HepG2 (cell line): ENCODE data around the gene CDH13. TPM values are rescaled to one million over a fixed set of nuclear protein-coding genes. Genes with fewer than 3 reads are reported as not detected.

Source experiments
- ATAC-seq: fragments of 200-7000 bp; cut with Tn5 transposase; 3 replicates; pipeline ENCODE4 v1.9.1; 2020; ENCODE audit warnings: mild to moderate bottlenecking, moderate library complexity
- BruUV-seq: library from RNA; stranded (reverse); fragments of 400-500 nt; replicated peaks from 2 replicates; lab custom pipeline; 2021; lab: Mats Ljungman, UMichigan
- CTCF ChIA-PET: fragments of 300-600 bp; formaldehyde crosslinking; extraction: SDS; loops from one replicate; lab custom pipeline; 2021; ENCODE audit warnings: low total read pairs, inconsistent platforms, low intra/inter-chr PET ratio; lab: Yijun Ruan, JAX
- POLR2A ChIA-PET: fragments of 350-600 bp; sonication (Branson Sonifier 250); formaldehyde crosslinking; loops from one replicate; lab custom pipeline; 2020; ENCODE audit warnings: antibody characterized with exemption, inconsistent platforms; lab: Yijun Ruan, JAX
- DNase-seq: peaks from one replicate; pipeline ENCODE4 v3.0.0-alpha.2; 2015; ENCODE audit warnings: low spot score
- FAIRE-seq: peaks from 3 replicates; lab custom pipeline; 2011; peaks lifted over from hg19 to GRCh38; lab: Jason Lieb, UNC
- H2AFZ ChIP-seq: one replicate; pipeline ENCODE4 v1.6.1; 2011; ENCODE audit warnings: low read length, inconsistent platforms
- H3K27ac ChIP-seq: fragments of 300-600 bp; 3 replicates; pipeline ENCODE4 v1.8.0; 2011; ENCODE audit warnings: mixed run types, mild to moderate bottlenecking, mixed read lengths, low read length, inconsistent platforms; ENCODE audit not compliant: insufficient read depth; ENCODE audit errors: extremely low read length
- H3K27me3 ChIP-seq, 2 experiments: fragments of 200-600 bp in 1 of 2; 2 replicates in 1 of 2; 3 replicates in 1 of 2; pipeline versions ENCODE4 v1.6.0 to v1.8.0; 2011; ENCODE audit warnings: low read length in 2 of 2, mild to moderate bottlenecking in 2 of 2, moderate library complexity in 2 of 2, inconsistent platforms in 1 of 2; ENCODE audit not compliant: insufficient read depth in 2 of 2, control insufficient read depth in 1 of 2
- H3K36me3 ChIP-seq, 2 experiments: fragments of 200-600 bp in 1 of 2; replicated peaks in 1 of 2; 2 replicates in 1 of 2; 3 replicates in 1 of 2; pipeline versions ENCODE4 v1.5.1 to v1.8.0; 2011; ENCODE audit warnings: low read length in 2 of 2, inconsistent platforms in 1 of 2; ENCODE audit not compliant: insufficient read depth in 2 of 2, control insufficient read depth in 1 of 2
- H3K4me1 ChIP-seq: 2 replicates; pipeline ENCODE4 v1.5.1; 2012; ENCODE audit warnings: low read length, inconsistent platforms; ENCODE audit not compliant: insufficient read depth
- H3K4me2 ChIP-seq: 2 replicates; pipeline ENCODE4 v1.6.0; 2011; ENCODE audit warnings: low read depth, low read length, inconsistent platforms
- H3K4me3 ChIP-seq, 3 experiments: fragments of 200-600 bp in 1 of 3; sonication (generic), shearing (Covaris generic) in 1 of 3; replicated peaks in 1 of 3; 2 replicates each; pipeline ENCODE4 v1.5.1; 2011 to 2016; ENCODE audit warnings: low read length in 3 of 3, inconsistent platforms in 2 of 3, low read depth in 2 of 3, mild to moderate bottlenecking in 2 of 3, control low read depth in 1 of 3, mixed read lengths in 1 of 3; ENCODE audit not compliant: insufficient read depth in 1 of 3
- H3K79me2 ChIP-seq: one replicate; pipeline ENCODE4 v1.6.1; 2011; ENCODE audit warnings: low read length, inconsistent platforms; ENCODE audit not compliant: insufficient read depth
- H3K9ac ChIP-seq: 2 replicates; pipeline ENCODE4 v1.6.0; 2011; ENCODE audit warnings: mild to moderate bottlenecking, low read depth, low read length, inconsistent platforms; ENCODE audit not compliant: insufficient read depth
- H3K9me3 ChIP-seq: 2 replicates; pipeline ENCODE4 v1.5.1; 2012; ENCODE audit warnings: mild to moderate bottlenecking, low read length
- H4K20me1 ChIP-seq: 2 replicates; pipeline ENCODE4 v1.6.0; 2011; ENCODE audit warnings: inconsistent platforms, mild to moderate bottlenecking, low read length, moderate library complexity; ENCODE audit not compliant: insufficient read depth
- ETV6 ChIP-seq: sonication (generic); formaldehyde crosslinking; conservative IDR thresholded peaks from 2 replicates; pipeline ENCODE4 v1.4.0; 2020; ENCODE audit warnings: missing genetic modification reagents
- IKZF1 ChIP-seq: fragments of 450-650 bp; IDR thresholded peaks from 2 replicates; pipeline ENCODE4 v1.7.1; 2016
- MEF2D ChIP-seq: sonication (generic); formaldehyde crosslinking; IDR thresholded peaks from 2 replicates; pipeline ENCODE4 v1.5.1; 2020; ENCODE audit warnings: mild to moderate bottlenecking, missing genetic modification reagents
- NR1H2 ChIP-seq: sonication (generic); formaldehyde crosslinking; IDR thresholded peaks from 2 replicates; pipeline ENCODE4 v1.8.1; 2022; ENCODE audit warnings: low read depth, missing genetic modification reagents, borderline replicate concordance
- RXRB ChIP-seq: IDR thresholded peaks from 2 replicates; pipeline ENCODE4 v1.6.1; 2016; ENCODE audit warnings: borderline replicate concordance, missing genetic modification reagents, missing compliant biosample characterization
- SIX1 ChIP-seq: sonication (generic); formaldehyde crosslinking; IDR thresholded peaks from 2 replicates; pipeline ENCODE4 v1.4.0; 2020; ENCODE audit warnings: missing genetic modification reagents, borderline replicate concordance
- ZNF570 ChIP-seq: sonication (generic); formaldehyde crosslinking; IDR thresholded peaks from 2 replicates; pipeline ENCODE4 v1.4.0; 2020; ENCODE audit warnings: mild to moderate bottlenecking, missing genetic modification reagents, borderline replicate concordance
- ZNF589 ChIP-seq: sonication (generic); formaldehyde crosslinking; conservative IDR thresholded peaks from 2 replicates; pipeline ENCODE4 v1.8.0; 2022; ENCODE audit warnings: mild to moderate bottlenecking, moderate library complexity, missing genetic modification reagents
- WGBS: methylation state at CpG from one replicate; pipeline ENCODE4 v1.1.6; 2017; ENCODE audit warnings: low lambda C conversion rate; 5-methylcytosine and 5-hydroxymethylcytosine counted together
- in situ Hi-C: cut with HindIII; loops from 2 replicates; pipeline ENCODE4 v1.10.0; 2017; ENCODE audit warnings: low pct_unique_long_range_greater_than_20kb; ENCODE audit not compliant: extremely low pct_ligation_motif_present
- intact Hi-C: fragments of 100-400 bp; cut with micrococcal nuclease; formaldehyde crosslinking; loops from one replicate; pipeline ENCODE4 v1.10.0; 2022; ENCODE audit not compliant: unreplicated experiment
- polyA plus RNA-seq, 8 experiments: library from polyadenylated mRNA; depleted of rRNA in 3 of 8; stranded (reverse) in 7 of 8; unstranded in 1 of 8; fragments of >200 nt; fragmentation: Illumina TruSeq in 4 of 8; extraction: Trizol in 4 of 8; gene quantifications; 2 replicates each; pipeline versions ENCODE4 v1.2.1 to v1.2.3, GENCODE V29; 2011 to 2016; ENCODE audit warnings: low read depth in 4 of 8, missing spikeins in 1 of 8, mixed read lengths in 1 of 8; ENCODE audit not compliant: insufficient read depth in 1 of 8
- total RNA-seq, 5 experiments: library from RNA; depleted of rRNA; stranded (reverse); fragments of >200 nt; fragmentation: Illumina TruSeq; extraction: Trizol; gene quantifications; 2 replicates each; pipeline ENCODE4 v1.2.3, GENCODE V29; 2016; ENCODE audit warnings: low read depth in 1 of 5
- TF ChIP-seq, protein P1 (sequence below): sonication (generic); formaldehyde crosslinking; IDR thresholded peaks from 2 replicates; pipeline ENCODE4 v1.4.0; 2020; ENCODE audit warnings: missing genetic modification reagents, borderline replicate concordance

The CDH13 gene
- total and polyA plus RNA-seq, 2 of the 13 experiments (the other 11 are each of a cell fraction or from before 2014, with no cell fraction given): not detected

DNA sequence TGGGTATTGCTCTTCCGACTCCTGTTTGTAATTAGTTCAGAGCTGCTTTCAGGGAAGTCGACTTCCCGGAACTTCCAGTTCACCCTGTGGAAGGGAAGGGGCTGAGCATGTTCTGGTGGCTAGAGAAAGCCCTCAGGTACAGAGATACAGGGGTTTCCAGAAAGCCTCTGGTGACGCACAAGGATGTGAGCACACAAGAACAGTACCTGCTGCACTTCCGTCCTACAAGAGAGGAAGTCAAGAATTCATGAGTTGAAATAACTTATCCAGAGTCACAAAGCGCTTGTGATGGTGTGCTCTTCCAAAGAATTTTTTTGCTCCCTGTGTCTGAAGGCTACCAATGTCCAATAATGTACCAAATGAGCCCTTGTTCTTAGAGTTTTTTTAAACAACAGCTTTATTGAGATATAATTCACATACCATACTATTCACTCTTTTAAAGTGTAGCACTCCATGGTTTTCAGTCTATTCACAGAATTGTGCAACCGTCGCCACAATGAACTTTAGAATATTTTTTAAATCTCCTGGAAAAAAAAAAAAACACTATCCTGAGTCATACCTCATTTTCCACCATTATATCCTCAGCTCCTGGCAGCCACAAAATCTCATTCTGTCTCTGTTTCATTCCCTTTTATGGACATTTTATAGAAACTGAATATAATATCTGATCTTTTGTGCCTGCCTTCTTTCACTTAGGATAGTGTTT, 327.6 kb downstream of the CDH13 start:
- TF ChIP-seq MEF2D (CRISPR knock-in tag): no peak
- no peak for TF ChIP-seq IKZF1
- no peak for TF ChIP-seq ZNF570 (CRISPR knock-in tag)
- TF ChIP-seq, protein P1, sequence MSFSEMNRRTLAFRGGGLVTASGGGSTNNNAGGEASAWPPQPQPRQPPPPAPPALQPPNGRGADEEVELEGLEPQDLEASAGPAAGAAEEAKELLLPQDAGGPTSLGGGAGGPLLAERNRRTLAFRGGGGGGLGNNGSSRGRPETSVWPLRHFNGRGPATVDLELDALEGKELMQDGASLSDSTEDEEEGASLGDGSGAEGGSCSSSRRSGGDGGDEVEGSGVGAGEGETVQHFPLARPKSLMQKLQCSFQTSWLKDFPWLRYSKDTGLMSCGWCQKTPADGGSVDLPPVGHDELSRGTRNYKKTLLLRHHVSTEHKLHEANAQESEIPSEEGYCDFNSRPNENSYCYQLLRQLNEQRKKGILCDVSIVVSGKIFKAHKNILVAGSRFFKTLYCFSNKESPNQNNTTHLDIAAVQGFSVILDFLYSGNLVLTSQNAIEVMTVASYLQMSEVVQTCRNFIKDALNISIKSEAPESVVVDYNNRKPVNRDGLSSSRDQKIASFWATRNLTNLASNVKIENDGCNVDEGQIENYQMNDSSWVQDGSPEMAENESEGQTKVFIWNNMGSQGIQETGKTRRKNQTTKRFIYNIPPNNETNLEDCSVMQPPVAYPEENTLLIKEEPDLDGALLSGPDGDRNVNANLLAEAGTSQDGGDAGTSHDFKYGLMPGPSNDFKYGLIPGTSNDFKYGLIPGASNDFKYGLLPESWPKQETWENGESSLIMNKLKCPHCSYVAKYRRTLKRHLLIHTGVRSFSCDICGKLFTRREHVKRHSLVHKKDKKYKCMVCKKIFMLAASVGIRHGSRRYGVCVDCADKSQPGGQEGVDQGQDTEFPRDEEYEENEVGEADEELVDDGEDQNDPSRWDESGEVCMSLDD: no peak
- no peak for TF ChIP-seq RXRB
- no peak for TF ChIP-seq NR1H2 (CRISPR knock-in tag)
- no peak for TF ChIP-seq SIX1 (CRISPR knock-in tag)
- no peak for TF ChIP-seq ETV6 (CRISPR knock-in tag)
- TF ChIP-seq ZNF589 (CRISPR knock-in tag): no peak

More for the DNA sequence above, 327.6 kb downstream of the CDH13 start:
- Histone ChIP-seq H2AFZ (no peak overlapping the region), H3K4me3 (no peak overlapping the region), H3K4me1 (no peaks in the 10 kb centered on the region), H3K79me2 (no peaks in the 10 kb centered on the region), H3K9me3 (peaks cover 36% of the 10 kb centered on the region), H3K4me2 (no peak overlapping the region), H3K36me3 (no peaks in the 10 kb centered on the region), H3K9ac (no peak overlapping the region), H3K27me3 (no peaks in the 10 kb centered on the region), H3K27ac (no peak overlapping the region), H4K20me1 (no peaks in the 10 kb centered on the region)
- DNase-seq (no peak), ATAC-seq (no peak), FAIRE-seq (no peak)
- 2% methylated on average over 8 of the region's 8 CpGs for WGBS
- in situ Hi-C loops (no loop called here), intact Hi-C loops (no loop called here)
- BruUV-seq: no TSS peak
- POLR2A ChIA-PET: no interaction called here
- CTCF ChIA-PET: no interaction called here
